Posterior cingulate gyrus (tissue), 11 donors: Measurements from ENCODE around the gene FADS2.

Source experiments
- DNase-seq, 10 donors: peaks; one replicate each; pipeline versions ENCODE4 v3.0.0 to v3.0.0-alpha.2; 2020 to 2021; ENCODE audit warnings: mixed read lengths in 3 of 10
- intact Hi-C: fragments of 100-400 bp; cut with DNase I; formaldehyde crosslinking; loops from one replicate; pipeline ENCODE4 v1.15.1; 2023

Gene FADS2

GRCh38 chr11:61911701-61912529, 83.8 kb downstream of the FADS2 start:
- peak in 4 of 10 donors; percentile 15 to 74 (median 50) for DNase-seq
- intact Hi-C loops = no loop called here

GRCh38 chr11:61912530-61912898, 84.4 kb downstream of the FADS2 start:
- peak in 4 of 10 donors; percentile 25 to 60 (median 50) for DNase-seq
- intact Hi-C loops = no loop called here

- intact Hi-C loops = no loop called here
- peak in 5 of 10 donors; percentile 5 to 75 (median 45) for DNase-seq
These were observed 85.0 kb downstream of the FADS2 start for GRCh38 chr11:61912991-61913698.

- DNase-seq = peak in 4 of 10 donors; percentile 12 to 49 (median 30)
- intact Hi-C loops = no loop called here
These were observed 85.7 kb downstream of the FADS2 start for GRCh38 chr11:61913699-61914395.

- peak in 3 of 10 donors; percentile 3 to 52 (median 38) for DNase-seq
- intact Hi-C loops = no loop called here
These were observed 86.5 kb downstream of the FADS2 start for GRCh38 chr11:61914471-61915171.

- intact Hi-C loops = no loop called here
- DNase-seq = peak in 3 of 10 donors; percentile 9 to 85 (median 59)
These were observed 88.7 kb downstream of the FADS2 start for GRCh38 chr11:61916737-61917333.
